Trophoblast cell (in vitro differentiated cells and primary cell): ENCODE data around the gene TRIM45.
A peak's percentile ranks its signal among the peaks of the same experiment; 100 is the strongest.

Experiments used
- DNase-seq, 2 donors: peaks; one replicate each; pipeline ENCODE4 v3.0.0-alpha.2; 2016
- H2AFZ ChIP-seq: 2 replicates; pipeline ENCODE4 v1.6.1; 2013; ENCODE audit warnings: low read length, moderate library complexity, mild to moderate bottlenecking; ENCODE audit not compliant: insufficient read depth, poor library complexity
- H2AK5ac ChIP-seq: 2 replicates; pipeline ENCODE4 v1.6.1; 2013; ENCODE audit warnings: mild to moderate bottlenecking, low read length
- H2BK120ac ChIP-seq: 2 replicates; pipeline ENCODE4 v1.6.1; 2013; ENCODE audit warnings: low read length, mild to moderate bottlenecking, moderate library complexity; ENCODE audit not compliant: insufficient read depth, poor library complexity
- H2BK12ac ChIP-seq: 2 replicates; pipeline ENCODE4 v1.6.1; 2013; ENCODE audit warnings: mild to moderate bottlenecking, low read length, moderate library complexity
- H2BK5ac ChIP-seq: 2 replicates; pipeline ENCODE4 v1.6.1; 2013; ENCODE audit warnings: low read length, low read depth, moderate library complexity, mild to moderate bottlenecking; ENCODE audit not compliant: poor library complexity
- H3K14ac ChIP-seq: 2 replicates; pipeline ENCODE4 v1.6.1; 2013; ENCODE audit warnings: mild to moderate bottlenecking, low read length
- H3K18ac ChIP-seq: 2 replicates; pipeline ENCODE4 v1.6.1; 2013; ENCODE audit warnings: mild to moderate bottlenecking, low read length
- H3K23ac ChIP-seq: 2 replicates; pipeline ENCODE4 v1.6.1; 2013; ENCODE audit warnings: low read length
- H3K27ac ChIP-seq: 2 replicates; pipeline ENCODE4 v1.5.1; 2013; ENCODE audit warnings: low read depth, mild to moderate bottlenecking, inconsistent platforms, low read length, moderate library complexity
- H3K27me3 ChIP-seq: 2 replicates; pipeline ENCODE4 v1.6.1; 2013; ENCODE audit warnings: inconsistent platforms, mild to moderate bottlenecking, low read length, moderate library complexity; ENCODE audit not compliant: insufficient read depth
- H3K36me3 ChIP-seq, 2 experiments: 1 replicate in 1 of 2; 2 replicates in 1 of 2; pipeline ENCODE4 v1.6.1; 2013; ENCODE audit warnings: low read length in 2 of 2, mild to moderate bottlenecking in 2 of 2, moderate library complexity in 1 of 2; ENCODE audit not compliant: insufficient read depth in 2 of 2, control insufficient read depth in 1 of 2
- H3K4ac ChIP-seq: 2 replicates; pipeline ENCODE4 v1.6.1; 2013; ENCODE audit warnings: low read depth, mild to moderate bottlenecking, low read length, moderate library complexity
- H3K4me1 ChIP-seq, 2 experiments: 1 replicate in 1 of 2; 2 replicates in 1 of 2; pipeline ENCODE4 v1.6.1; 2013; ENCODE audit warnings: low read length in 2 of 2, mild to moderate bottlenecking in 2 of 2, moderate library complexity in 1 of 2; ENCODE audit not compliant: insufficient read depth in 2 of 2, control insufficient read depth in 1 of 2
- H3K4me2 ChIP-seq: 2 replicates; pipeline ENCODE4 v1.6.1; 2013; ENCODE audit warnings: inconsistent platforms, mild to moderate bottlenecking, low read length, moderate library complexity
- H3K4me3 ChIP-seq: 2 replicates; pipeline ENCODE4 v1.5.1; 2013; ENCODE audit warnings: mild to moderate bottlenecking, low read depth, low read length, inconsistent platforms
- H3K79me1 ChIP-seq: one replicate; pipeline ENCODE4 v1.6.1; 2013; ENCODE audit warnings: low read length
- H3K79me2 ChIP-seq: 2 replicates; pipeline ENCODE4 v1.6.1; 2013; ENCODE audit warnings: low read length, mild to moderate bottlenecking; ENCODE audit not compliant: control insufficient read depth, insufficient read depth, poor library complexity
- H3K9ac ChIP-seq: 2 replicates; pipeline ENCODE4 v1.6.1; 2013; ENCODE audit warnings: mild to moderate bottlenecking, low read length
- H3K9me3 ChIP-seq: 2 replicates; pipeline ENCODE4 v1.6.1; 2013; ENCODE audit warnings: low read depth, mild to moderate bottlenecking, control low read depth, inconsistent platforms, low read length; ENCODE audit not compliant: insufficient read depth
- H4K12ac ChIP-seq: 2 replicates; pipeline ENCODE4 v1.6.1; 2013; ENCODE audit warnings: low read depth, mild to moderate bottlenecking, low read length, moderate library complexity
- H4K8ac ChIP-seq: 2 replicates; pipeline ENCODE4 v1.6.1; 2013; ENCODE audit warnings: low read depth, mild to moderate bottlenecking, low read length, moderate library complexity
- H4K91ac ChIP-seq: one replicate; pipeline ENCODE4 v1.6.1; 2013; ENCODE audit warnings: low read depth, mild to moderate bottlenecking, low read length, moderate library complexity
- WGBS: extraction: QIAGEN DNeasy Blood & Tissue Kit; methylation state at CpG from one replicate; pipeline ENCODE4 v1.1.7; 2013; ENCODE audit warnings: missing lambda C conversion rate; ENCODE audit not compliant: insufficient read length, insufficient coverage; ENCODE audit errors: extremely low coverage; 5-methylcytosine and 5-hydroxymethylcytosine counted together

Gene TRIM45

GRCh38 chr1:117135329-117135728 is 13.8 kb upstream of the TRIM45 start:
- Histone ChIP-seq H3K14ac (no peak overlapping the region), H3K79me1 (peaks cover 5% of the 10 kb centered on the region), H3K9me3 (no peaks in the 10 kb centered on the region), H3K18ac (no peak overlapping the region), H4K91ac (no peak overlapping the region), H3K4ac (no peak overlapping the region), H3K36me3 (no peaks in the 10 kb centered on the region), H4K8ac (no peak overlapping the region), H2BK5ac (no peak overlapping the region), H3K23ac (no peak overlapping the region), H3K27me3 (no peaks in the 10 kb centered on the region), H3K9ac (no peak overlapping the region), H3K79me2 (no peaks in the 10 kb centered on the region), H4K12ac (no peak overlapping the region), H3K4me1 (peaks cover 5 to 13% of the 10 kb centered on the region in 2 experiments), H2AFZ (no peak overlapping the region), H3K4me3 (no peak overlapping the region), H3K27ac (no peak overlapping the region), H2BK12ac (no peak overlapping the region), H2BK120ac (no peak overlapping the region), H3K4me2 (no peak overlapping the region), H2AK5ac (no peak overlapping the region)
- WGBS = no CpG with 5 or more reads among the region's 2 CpGs
- no peak for DNase-seq

GRCh38 chr1:117130526-117130925 is 9.0 kb upstream of the TRIM45 start:
- no peak overlapping the region for H3K4ac ChIP-seq
- no peak overlapping the region for H3K14ac ChIP-seq
- no peak overlapping the region for H3K18ac ChIP-seq
- no peak overlapping the region for H2BK5ac ChIP-seq
- H2BK12ac ChIP-seq = no peak overlapping the region
- H3K9me3 ChIP-seq = no peaks in the 10 kb centered on the region
- no peak overlapping the region for H3K9ac ChIP-seq
- peaks cover 0 to 4% of the 10 kb centered on the region in 2 experiments for H3K4me1 ChIP-seq
- DNase-seq = peak; percentile 71 to 88
- no CpG with 5 or more reads among the region's 4 CpGs for WGBS
- no peaks in the 10 kb centered on the region for H3K79me2 ChIP-seq
- no peak overlapping the region for H2AK5ac ChIP-seq
- no peak overlapping the region for H2AFZ ChIP-seq
- peaks cover 5% of the 10 kb centered on the region for H3K79me1 ChIP-seq
- no peak overlapping the region for H4K8ac ChIP-seq
- H4K12ac ChIP-seq = no peak overlapping the region
- no peak overlapping the region for H3K23ac ChIP-seq
- no peaks in the 10 kb centered on the region for H3K36me3 ChIP-seq
- H3K27me3 ChIP-seq = no peaks in the 10 kb centered on the region
- H3K4me3 ChIP-seq = no peak overlapping the region
- no peak overlapping the region for H4K91ac ChIP-seq
- H2BK120ac ChIP-seq = no peak overlapping the region
- no peak overlapping the region for H3K4me2 ChIP-seq
- H3K27ac ChIP-seq = no peak overlapping the region

- no CpG with 5 or more reads among the region's 5 CpGs for WGBS
- H3K4ac ChIP-seq = no peak overlapping the region
- H3K18ac ChIP-seq = no peak overlapping the region
- H3K14ac ChIP-seq = peak overlapping the region; percentile 58
- no peak overlapping the region for H2BK5ac ChIP-seq
- H2AFZ ChIP-seq = no peak overlapping the region
- no peaks in the 10 kb centered on the region for H3K36me3 ChIP-seq
- H4K91ac ChIP-seq = peak overlapping the region; percentile 56
- H3K23ac ChIP-seq = no peak overlapping the region
- H2AK5ac ChIP-seq = no peak overlapping the region
- no peak overlapping the region for H3K4me3 ChIP-seq
- H3K79me1 ChIP-seq = peaks cover 5% of the 10 kb centered on the region
- no peaks in the 10 kb centered on the region for H3K79me2 ChIP-seq
- no peak overlapping the region for H4K12ac ChIP-seq
- H3K4me1 ChIP-seq = peaks cover 0 to 4% of the 10 kb centered on the region in 2 experiments
- H3K27ac ChIP-seq = no peak overlapping the region
- peak overlapping the region; percentile 87 for H2BK120ac ChIP-seq
- no peaks in the 10 kb centered on the region for H3K27me3 ChIP-seq
- no peak overlapping the region for H3K9ac ChIP-seq
- peak in 1 of 2 donors; percentile 74 for DNase-seq
- H3K4me2 ChIP-seq = no peak overlapping the region
- no peak overlapping the region for H4K8ac ChIP-seq
- H3K9me3 ChIP-seq = no peaks in the 10 kb centered on the region
- H2BK12ac ChIP-seq = peak overlapping the region; percentile 87
These were observed 7.0 kb upstream of the TRIM45 start for GRCh38 chr1:117128323-117129079.

GRCh38 chr1:117127795-117128194 is 6.2 kb upstream of the TRIM45 start:
- Histone ChIP-seq H3K9me3 (no peaks in the 10 kb centered on the region), H3K23ac (no peak overlapping the region), H3K4ac (no peak overlapping the region), H3K79me2 (no peaks in the 10 kb centered on the region), H4K8ac (no peak overlapping the region), H3K18ac (no peak overlapping the region), H3K79me1 (peaks cover 5% of the 10 kb centered on the region), H2AK5ac (no peak overlapping the region), H2BK12ac (peak overlapping the region; percentile 87), H3K36me3 (no peaks in the 10 kb centered on the region), H3K4me3 (no peak overlapping the region), H4K91ac (peak overlapping the region; percentile 56), H3K4me2 (no peak overlapping the region), H3K14ac (no peak overlapping the region), H2BK120ac (no peak overlapping the region), H3K9ac (no peak overlapping the region), H2BK5ac (no peak overlapping the region), H2AFZ (no peak overlapping the region), H3K4me1 (peaks cover 0 to 4% of the 10 kb centered on the region in 2 experiments), H3K27me3 (no peaks in the 10 kb centered on the region), H3K27ac (no peak overlapping the region), H4K12ac (no peak overlapping the region)
- peak in 1 of 2 donors; percentile 58 for DNase-seq
